ENCODE results near the gene FNBP1. TPM values are rescaled to one million over a fixed set of nuclear protein-coding genes. Genes with fewer than 3 reads are reported as not detected.

FNBP1 gene
- total and polyA plus RNA-seq, 2 donors (not counting 1 experiment from before 2014, with no cell fraction given), result 20.8 to 44.3 TPM

DNA sequence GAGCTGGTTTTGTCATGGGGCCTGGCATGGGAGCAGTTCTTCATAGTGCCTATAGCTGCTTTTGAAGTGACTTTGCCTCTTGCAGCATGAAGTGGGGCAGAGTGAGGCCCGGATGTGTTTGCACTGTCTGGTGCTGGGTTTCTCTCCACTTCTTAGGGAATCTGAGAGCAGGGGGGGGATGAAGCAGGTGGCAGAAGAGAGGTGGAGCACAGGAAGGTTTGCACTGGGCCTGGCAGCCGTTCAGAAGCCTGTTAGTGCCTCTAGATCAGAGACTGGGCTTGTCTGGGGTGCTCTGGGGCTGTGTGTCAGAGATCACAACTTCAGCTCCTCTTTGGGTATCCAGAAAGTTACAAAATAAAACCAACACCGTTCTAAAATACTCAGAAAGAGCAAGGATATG is 189.4 kb downstream of the FNBP1 start:
- Histone ChIP-seq H3K36me3 (ENCODE audit: control insufficient read depth, insufficient read depth, low read length) (peaks cover 6% of the 10 kb centered on the region), H3K27ac (ENCODE audit: insufficient read depth, low read length) (no peak overlapping the region), H3K4me1 (ENCODE audit: control insufficient read depth, extremely low read depth, insufficient read depth, low read length) (no peaks in the 10 kb centered on the region), H3K27me3 (ENCODE audit: control insufficient read depth, insufficient read depth, low read length) (no peaks in the 10 kb centered on the region), H2AFZ (ENCODE audit: low read length) (no peak overlapping the region), H3K4me3 (replicated peaks in 1 of 4; ENCODE audit: control extremely low read depth in 1 of 4, insufficient read depth in 1 of 4, low read depth in 3 of 4, low read length in 4 of 4) (no peak overlapping the region), H3K9ac (ENCODE audit: insufficient read depth, low read length) (no peak overlapping the region), H3K79me2 (ENCODE audit: control insufficient read depth, insufficient read depth, low read length) (no peaks in the 10 kb centered on the region), H3K9me3 (ENCODE audit: control insufficient read depth, insufficient read depth, low read depth, low read length) (no peaks in the 10 kb centered on the region), H4K20me1 (ENCODE audit: control insufficient read depth, extremely low read depth, insufficient read depth, low read length) (no peaks in the 10 kb centered on the region), H3K4me2 (ENCODE audit: extremely low read depth, insufficient read depth, low read length) (no peak overlapping the region)
- no peak for DNase-seq (ENCODE audit: low read depth in 2 of 2)
- no peak for TF ChIP-seq EZH2 (IDR thresholded peaks at IDR 0.05; ENCODE audit: low read length, missing control alignments)
- TF ChIP-seq, protein P1, sequence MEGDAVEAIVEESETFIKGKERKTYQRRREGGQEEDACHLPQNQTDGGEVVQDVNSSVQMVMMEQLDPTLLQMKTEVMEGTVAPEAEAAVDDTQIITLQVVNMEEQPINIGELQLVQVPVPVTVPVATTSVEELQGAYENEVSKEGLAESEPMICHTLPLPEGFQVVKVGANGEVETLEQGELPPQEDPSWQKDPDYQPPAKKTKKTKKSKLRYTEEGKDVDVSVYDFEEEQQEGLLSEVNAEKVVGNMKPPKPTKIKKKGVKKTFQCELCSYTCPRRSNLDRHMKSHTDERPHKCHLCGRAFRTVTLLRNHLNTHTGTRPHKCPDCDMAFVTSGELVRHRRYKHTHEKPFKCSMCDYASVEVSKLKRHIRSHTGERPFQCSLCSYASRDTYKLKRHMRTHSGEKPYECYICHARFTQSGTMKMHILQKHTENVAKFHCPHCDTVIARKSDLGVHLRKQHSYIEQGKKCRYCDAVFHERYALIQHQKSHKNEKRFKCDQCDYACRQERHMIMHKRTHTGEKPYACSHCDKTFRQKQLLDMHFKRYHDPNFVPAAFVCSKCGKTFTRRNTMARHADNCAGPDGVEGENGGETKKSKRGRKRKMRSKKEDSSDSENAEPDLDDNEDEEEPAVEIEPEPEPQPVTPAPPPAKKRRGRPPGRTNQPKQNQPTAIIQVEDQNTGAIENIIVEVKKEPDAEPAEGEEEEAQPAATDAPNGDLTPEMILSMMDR (conservative IDR thresholded peaks at IDR 0.05 in 1 of 2, IDR thresholded peaks at IDR 0.05 in 1 of 2; ENCODE audit: low read depth in 1 of 2, low read length in 2 of 2), result no peak

DNA sequence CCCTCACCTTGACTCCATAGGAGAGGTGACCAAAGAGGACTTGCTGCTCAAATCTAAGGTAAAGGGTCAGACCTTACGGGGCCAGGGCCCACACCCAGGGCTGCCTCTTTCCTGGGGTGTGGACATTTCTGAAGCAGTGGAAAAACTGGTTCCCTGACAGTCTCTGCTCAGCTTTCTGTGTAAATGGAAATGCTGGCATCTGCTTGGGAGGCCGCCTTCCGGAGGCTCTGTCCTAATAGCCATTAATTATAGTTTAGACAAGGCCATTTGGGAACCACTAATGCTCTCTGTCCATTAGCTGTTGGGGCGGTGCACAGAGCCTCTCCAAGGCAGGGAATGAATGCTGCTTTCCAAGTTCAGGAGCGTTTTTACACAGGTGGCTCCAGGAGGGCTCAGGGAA is 190.4 kb downstream of the FNBP1 start:
- no peaks in the 10 kb centered on the region for H4K20me1 ChIP-seq (ENCODE audit: control insufficient read depth, extremely low read depth, insufficient read depth, low read length)
- peaks cover 6% of the 10 kb centered on the region for H3K36me3 ChIP-seq (ENCODE audit: control insufficient read depth, insufficient read depth, low read length)
- H3K27ac ChIP-seq (ENCODE audit: insufficient read depth, low read length), result no peak overlapping the region
- no peak overlapping the region for H3K4me2 ChIP-seq (ENCODE audit: extremely low read depth, insufficient read depth, low read length)
- H2AFZ ChIP-seq (ENCODE audit: low read length), result no peak overlapping the region
- H3K4me3 ChIP-seq (replicated peaks in 1 of 4; ENCODE audit: control extremely low read depth in 1 of 4, insufficient read depth in 1 of 4, low read depth in 3 of 4, low read length in 4 of 4), result no peak overlapping the region
- no peak for DNase-seq (ENCODE audit: low read depth in 2 of 2)
- TF ChIP-seq, protein P1 (conservative IDR thresholded peaks at IDR 0.05 in 1 of 2, IDR thresholded peaks at IDR 0.05 in 1 of 2; ENCODE audit: low read depth in 1 of 2, low read length in 2 of 2), result no peak
- no peak for TF ChIP-seq EZH2 (IDR thresholded peaks at IDR 0.05; ENCODE audit: low read length, missing control alignments)
- H3K9me3 ChIP-seq (ENCODE audit: control insufficient read depth, insufficient read depth, low read depth, low read length), result no peaks in the 10 kb centered on the region
- H3K79me2 ChIP-seq (ENCODE audit: control insufficient read depth, insufficient read depth, low read length), result no peaks in the 10 kb centered on the region
- no peaks in the 10 kb centered on the region for H3K27me3 ChIP-seq (ENCODE audit: control insufficient read depth, insufficient read depth, low read length)
- H3K9ac ChIP-seq (ENCODE audit: insufficient read depth, low read length), result no peak overlapping the region
- H3K4me1 ChIP-seq (ENCODE audit: control insufficient read depth, extremely low read depth, insufficient read depth, low read length), result no peaks in the 10 kb centered on the region

DNA sequence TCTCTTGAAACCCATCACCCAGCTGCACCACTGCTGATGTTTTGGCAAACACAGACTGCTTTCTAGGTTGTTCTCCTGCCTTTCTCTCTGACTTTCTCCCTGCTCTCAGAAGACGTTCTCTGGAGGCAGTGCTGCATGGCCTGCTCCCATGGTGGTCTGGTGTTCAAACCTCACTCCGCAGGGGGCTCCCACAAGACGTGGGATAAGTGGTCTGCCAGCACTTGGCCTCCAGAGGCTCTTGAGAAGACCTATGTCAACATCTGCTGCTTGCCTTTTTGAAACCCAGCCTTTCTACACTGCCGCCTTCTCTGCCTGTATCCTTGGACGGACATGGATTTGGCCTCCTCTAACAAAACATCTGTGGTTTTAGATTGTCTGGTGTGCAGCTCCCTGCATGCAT is 191.2 kb downstream of the FNBP1 start:
- H2AFZ ChIP-seq (ENCODE audit: low read length), result no peak overlapping the region
- H3K9me3 ChIP-seq (ENCODE audit: control insufficient read depth, insufficient read depth, low read depth, low read length), result no peaks in the 10 kb centered on the region
- no peaks in the 10 kb centered on the region for H3K4me1 ChIP-seq (ENCODE audit: control insufficient read depth, extremely low read depth, insufficient read depth, low read length)
- no peak overlapping the region for H3K9ac ChIP-seq (ENCODE audit: insufficient read depth, low read length)
- no peaks in the 10 kb centered on the region for H4K20me1 ChIP-seq (ENCODE audit: control insufficient read depth, extremely low read depth, insufficient read depth, low read length)
- no peak overlapping the region for H3K27ac ChIP-seq (ENCODE audit: insufficient read depth, low read length)
- H3K27me3 ChIP-seq (ENCODE audit: control insufficient read depth, insufficient read depth, low read length), result no peaks in the 10 kb centered on the region
- no peak overlapping the region for H3K4me3 ChIP-seq (replicated peaks in 1 of 4; ENCODE audit: control extremely low read depth in 1 of 4, insufficient read depth in 1 of 4, low read depth in 3 of 4, low read length in 4 of 4)
- H3K36me3 ChIP-seq (ENCODE audit: control insufficient read depth, insufficient read depth, low read length), result peaks cover 3% of the 10 kb centered on the region
- no peak for DNase-seq (ENCODE audit: low read depth in 2 of 2)
- TF ChIP-seq, protein P1 (conservative IDR thresholded peaks at IDR 0.05 in 1 of 2, IDR thresholded peaks at IDR 0.05 in 1 of 2; ENCODE audit: low read depth in 1 of 2, low read length in 2 of 2), result no peak
- no peak for TF ChIP-seq EZH2 (IDR thresholded peaks at IDR 0.05; ENCODE audit: low read length, missing control alignments)
- H3K4me2 ChIP-seq (ENCODE audit: extremely low read depth, insufficient read depth, low read length), result no peak overlapping the region
- H3K79me2 ChIP-seq (ENCODE audit: control insufficient read depth, insufficient read depth, low read length), result no peaks in the 10 kb centered on the region

All from fibroblast of lung (primary cell).